A673 (cell line): ENCODE measurements around the gene MYL3. TPM values are rescaled to one million over a fixed set of nuclear protein-coding genes. Genes with fewer than 3 reads are reported as not detected.

Experiments
- BruUV-seq: library from RNA; stranded (reverse); fragments of 400-500 nt; replicated peaks from 2 replicates; lab custom pipeline; 2021; lab: Mats Ljungman, UMichigan
- CTCF ChIA-PET: fragments of 300-600 bp; sonication (Branson Sonifier 250); formaldehyde crosslinking; loops from one replicate; lab custom pipeline; 2022; ENCODE audit warnings: antibody characterized with exemption; lab: Charles Lee
- POLR2A ChIA-PET: fragments of 300-600 bp; sonication (Branson Sonifier 250); formaldehyde crosslinking; loops from one replicate; lab custom pipeline; 2022; ENCODE audit warnings: antibody characterized with exemption; ENCODE audit not compliant: low non-redundant PET; lab: Charles Lee
- DNase-seq: peaks from one replicate; pipeline ENCODE4 v3.0.0-alpha.2; 2015; ENCODE audit warnings: low spot score
- H3K27ac ChIP-seq: fragments of 200-600 bp; sonication (generic); 2 replicates; pipeline ENCODE4 v1.5.1; 2016; ENCODE audit warnings: mixed run types, low read depth, mild to moderate bottlenecking, mixed read lengths, antibody characterized with exemption, low read length; ENCODE audit not compliant: poor library complexity, severe bottlenecking
- H3K27me3 ChIP-seq: fragments of 200-600 bp; sonication (generic); replicated peaks from 2 replicates; pipeline ENCODE4 v1.6.1; 2017; ENCODE audit warnings: mixed run types, low read depth, mild to moderate bottlenecking, mixed read lengths, antibody characterized with exemption, low read length; ENCODE audit not compliant: insufficient read depth, poor library complexity
- H3K36me3 ChIP-seq: fragments of 200-600 bp; sonication (generic); 2 replicates; pipeline ENCODE4 v1.6.1; 2016; ENCODE audit warnings: mixed run types, mild to moderate bottlenecking, mixed read lengths, antibody characterized with exemption, low read length; ENCODE audit not compliant: insufficient read depth, poor library complexity, severe bottlenecking
- H3K4me1 ChIP-seq: fragments of 200-600 bp; sonication (generic); 2 replicates; pipeline ENCODE4 v1.6.1; 2017; ENCODE audit warnings: mixed run types, mild to moderate bottlenecking, mixed read lengths, antibody characterized with exemption, low read length; ENCODE audit not compliant: insufficient read depth, poor library complexity, severe bottlenecking
- H3K4me3 ChIP-seq: fragments of 200-600 bp; sonication (generic); 2 replicates; pipeline ENCODE4 v1.5.1; 2016; ENCODE audit warnings: low read depth, mixed run types, mild to moderate bottlenecking, mixed read lengths, low read length; ENCODE audit not compliant: poor library complexity, severe bottlenecking
- H3K9me3 ChIP-seq: fragments of 200-600 bp; sonication (generic); 2 replicates; pipeline ENCODE4 v1.6.1; 2016; ENCODE audit warnings: mixed run types, low read depth, mild to moderate bottlenecking, mixed read lengths, antibody characterized with exemption, low read length; ENCODE audit not compliant: poor library complexity, severe bottlenecking
- CTCF ChIP-seq: fragments of 300-800, 200-600 bp; sonication (generic); conservative IDR thresholded peaks from 2 replicates; pipeline ENCODE4 v1.5.1; 2017; ENCODE audit warnings: low read depth, mild to moderate bottlenecking, antibody characterized with exemption, low read length, moderate library complexity, mixed read lengths
- EZH2 ChIP-seq: fragments of 200-600 bp; sonication (generic); IDR thresholded peaks from 2 replicates; pipeline ENCODE4 v1.6.1; 2017; ENCODE audit warnings: borderline replicate concordance, low read depth, mild to moderate bottlenecking, mixed read lengths, antibody characterized with exemption, low read length; ENCODE audit not compliant: poor library complexity, severe bottlenecking
- intact Hi-C: fragments of 100-400 bp; cut with micrococcal nuclease; formaldehyde crosslinking; loops from one replicate; pipeline ENCODE4 v1.10.0; 2022; ENCODE audit not compliant: unreplicated experiment
- total RNA-seq: library from RNA; stranded (reverse); gene quantifications from 2 replicates; pipeline ENCODE4 v1.2.3, GENCODE V29; 2021

MYL3 gene
- total RNA-seq, 1 experiment from 2014 or later, result not detected

- no peak for DNase-seq
- H3K27ac ChIP-seq, result no peak overlapping the region
- H3K9me3 ChIP-seq, result no peaks in the 10 kb centered on the region
- H3K4me1 ChIP-seq, result no peaks in the 10 kb centered on the region
- BruUV-seq, result no TSS peak
- TF ChIP-seq CTCF, result no peak
- H3K27me3 ChIP-seq, result no peaks in the 10 kb centered on the region
- intact Hi-C loops, result no loop called here
- no peak overlapping the region for H3K4me3 ChIP-seq
- ChIA-PET POLR2A (no interaction called here), CTCF (no interaction called here)
- H3K36me3 ChIP-seq, result no peaks in the 10 kb centered on the region
Measured at GRCh38 chr3:46853441-46854415, 9.5 kb downstream of the MYL3 start.

- no peak overlapping the region for H3K4me3 ChIP-seq
- H3K36me3 ChIP-seq, result no peaks in the 10 kb centered on the region
- H3K9me3 ChIP-seq, result no peaks in the 10 kb centered on the region
- DNase-seq, result no peak
- no peak for TF ChIP-seq EZH2
- no peak for TF ChIP-seq CTCF
- H3K27ac ChIP-seq, result no peak overlapping the region
- ChIA-PET CTCF (no interaction called here), POLR2A (no interaction called here)
- no peaks in the 10 kb centered on the region for H3K27me3 ChIP-seq
- BruUV-seq, result no TSS peak
- H3K4me1 ChIP-seq, result no peaks in the 10 kb centered on the region
- intact Hi-C loops, result no loop called here
Measured at GRCh38 chr3:46852839-46853355, 10.3 kb downstream of the MYL3 start.

- ChIA-PET CTCF (no interaction called here), POLR2A (no interaction called here)
- intact Hi-C loops, result no loop called here
- H3K4me3 ChIP-seq, result no peak overlapping the region
- TF ChIP-seq CTCF, result no peak
- H3K9me3 ChIP-seq, result no peaks in the 10 kb centered on the region
- no peaks in the 10 kb centered on the region for H3K27me3 ChIP-seq
- H3K4me1 ChIP-seq, result no peaks in the 10 kb centered on the region
- no TSS peak for BruUV-seq
- H3K27ac ChIP-seq, result no peak overlapping the region
- no peaks in the 10 kb centered on the region for H3K36me3 ChIP-seq
- no peak for DNase-seq
Measured at GRCh38 chr3:46852334-46852720, 10.9 kb downstream of the MYL3 start.
